Retinal pigment epithelial cell (primary cell): ENCODE results near the gene PTPRD.

Experiments used
- DNase-seq: peaks from one replicate; pipeline ENCODE4 v3.0.0-alpha.2; 2010; ENCODE audit warnings: low read depth
- H3K4me3 ChIP-seq: 2 replicates; pipeline ENCODE4 v1.5.1; 2011; ENCODE audit warnings: mild to moderate bottlenecking, low read length, control low read depth, moderate library complexity
- TF ChIP-seq, protein P1 (sequence below): conservative IDR thresholded peaks from 2 replicates; pipeline ENCODE4 v1.5.1; 2011; ENCODE audit warnings: low read depth, low read length, control low read depth, inconsistent platforms

Gene PTPRD

DNA sequence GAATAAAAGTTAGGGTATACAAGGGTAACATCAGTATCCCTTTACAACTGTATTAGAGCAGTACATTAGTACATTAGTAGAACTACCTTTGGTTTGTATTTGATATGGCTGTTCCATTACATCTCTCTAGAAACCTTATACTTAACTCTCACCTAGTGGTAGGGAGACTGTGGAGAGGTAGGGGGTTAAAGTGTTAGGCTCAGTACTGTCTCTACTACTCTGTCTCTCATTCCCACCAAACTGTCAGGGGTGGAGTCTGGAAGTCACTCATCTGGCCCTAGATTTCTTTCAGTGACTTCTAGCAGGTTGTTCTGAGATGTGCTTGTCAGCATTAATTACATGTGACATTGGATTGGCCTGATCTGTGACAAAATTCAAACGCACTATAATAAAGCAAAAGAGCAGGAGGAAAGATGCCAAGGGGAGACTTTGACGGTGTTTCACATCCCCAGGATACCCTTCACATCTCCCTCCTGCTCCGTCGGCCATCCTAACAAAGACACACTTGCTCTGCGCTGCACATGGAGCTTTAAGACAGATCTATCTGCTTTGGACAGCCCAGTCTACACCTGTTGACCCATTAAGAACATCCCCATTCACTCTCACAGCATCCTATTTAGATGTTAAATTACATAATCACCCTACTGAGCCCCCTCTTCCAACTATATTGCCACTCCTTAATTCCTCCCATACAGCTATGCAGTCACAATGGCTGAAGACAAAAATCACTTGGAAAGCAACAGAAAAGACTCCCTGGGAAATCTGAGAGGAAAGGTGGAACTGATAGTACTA lies 1770.2 kb downstream of the PTPRD start:
- TF ChIP-seq, protein P1, sequence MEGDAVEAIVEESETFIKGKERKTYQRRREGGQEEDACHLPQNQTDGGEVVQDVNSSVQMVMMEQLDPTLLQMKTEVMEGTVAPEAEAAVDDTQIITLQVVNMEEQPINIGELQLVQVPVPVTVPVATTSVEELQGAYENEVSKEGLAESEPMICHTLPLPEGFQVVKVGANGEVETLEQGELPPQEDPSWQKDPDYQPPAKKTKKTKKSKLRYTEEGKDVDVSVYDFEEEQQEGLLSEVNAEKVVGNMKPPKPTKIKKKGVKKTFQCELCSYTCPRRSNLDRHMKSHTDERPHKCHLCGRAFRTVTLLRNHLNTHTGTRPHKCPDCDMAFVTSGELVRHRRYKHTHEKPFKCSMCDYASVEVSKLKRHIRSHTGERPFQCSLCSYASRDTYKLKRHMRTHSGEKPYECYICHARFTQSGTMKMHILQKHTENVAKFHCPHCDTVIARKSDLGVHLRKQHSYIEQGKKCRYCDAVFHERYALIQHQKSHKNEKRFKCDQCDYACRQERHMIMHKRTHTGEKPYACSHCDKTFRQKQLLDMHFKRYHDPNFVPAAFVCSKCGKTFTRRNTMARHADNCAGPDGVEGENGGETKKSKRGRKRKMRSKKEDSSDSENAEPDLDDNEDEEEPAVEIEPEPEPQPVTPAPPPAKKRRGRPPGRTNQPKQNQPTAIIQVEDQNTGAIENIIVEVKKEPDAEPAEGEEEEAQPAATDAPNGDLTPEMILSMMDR: no peak
- no peak for DNase-seq
- no peak overlapping the region for H3K4me3 ChIP-seq

DNA sequence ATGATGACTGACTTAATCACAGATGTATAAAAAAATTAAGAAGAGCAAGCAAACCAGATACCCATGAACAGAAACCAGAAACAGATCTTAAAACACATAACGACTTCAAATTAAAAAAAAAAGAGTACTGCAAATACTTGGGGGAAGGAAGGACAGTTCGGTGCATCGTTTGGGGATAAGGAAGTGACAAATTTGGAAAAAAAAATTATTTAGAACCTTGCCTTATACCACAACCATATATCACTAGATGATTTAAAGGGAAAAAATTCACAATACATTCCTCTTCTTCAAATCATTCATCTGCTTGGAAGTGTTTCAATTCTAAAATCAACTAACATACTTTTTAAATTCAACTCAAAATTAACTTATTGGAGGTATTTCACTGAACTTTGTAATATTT lies 1774.7 kb downstream of the PTPRD start:
- TF ChIP-seq, protein P1: no peak
- DNase-seq: no peak
- no peak overlapping the region for H3K4me3 ChIP-seq

DNA sequence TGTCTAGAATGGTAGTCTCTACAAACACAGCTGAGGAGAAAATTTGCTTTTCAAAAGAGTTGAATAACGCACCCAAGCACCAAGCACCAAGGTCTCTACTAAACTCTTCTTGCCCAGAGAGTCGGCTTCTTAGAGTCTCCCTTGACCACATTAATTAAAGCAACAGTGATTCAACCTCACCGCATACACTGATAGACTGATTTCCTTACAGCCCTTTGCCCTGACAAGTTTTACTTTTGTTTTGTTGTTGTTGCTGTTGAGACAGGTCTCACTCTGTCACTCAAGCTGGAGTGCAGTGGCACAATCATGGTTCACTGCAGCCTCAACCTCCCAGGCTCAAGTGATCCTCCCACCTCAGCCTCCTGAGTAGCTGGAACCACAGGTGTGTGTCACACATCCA lies 1777.5 kb downstream of the PTPRD start:
- H3K4me3 ChIP-seq: no peak overlapping the region
- DNase-seq: no peak
- TF ChIP-seq, protein P1: no peak

DNA sequence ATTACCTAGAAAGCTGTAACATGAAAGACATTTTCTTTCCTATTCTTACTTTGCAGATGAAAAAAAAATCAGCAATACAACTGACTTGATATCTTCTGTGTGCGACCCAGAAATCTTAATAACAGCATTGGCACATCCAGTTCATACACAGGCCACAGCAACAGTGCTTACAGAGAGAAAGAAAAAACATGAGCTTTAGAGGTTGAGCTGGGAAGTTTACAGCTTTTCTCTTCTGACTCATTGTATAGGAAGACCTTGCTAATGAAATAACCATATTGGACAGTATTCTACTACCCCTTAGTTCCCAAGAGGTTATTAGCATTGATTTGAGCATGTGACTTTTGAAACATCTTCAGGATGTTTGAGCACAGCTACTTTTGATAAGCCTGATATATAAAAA lies 1779.8 kb downstream of the PTPRD start:
- no peak overlapping the region for H3K4me3 ChIP-seq
- TF ChIP-seq, protein P1: no peak
- peak; percentile 75 for DNase-seq

DNA sequence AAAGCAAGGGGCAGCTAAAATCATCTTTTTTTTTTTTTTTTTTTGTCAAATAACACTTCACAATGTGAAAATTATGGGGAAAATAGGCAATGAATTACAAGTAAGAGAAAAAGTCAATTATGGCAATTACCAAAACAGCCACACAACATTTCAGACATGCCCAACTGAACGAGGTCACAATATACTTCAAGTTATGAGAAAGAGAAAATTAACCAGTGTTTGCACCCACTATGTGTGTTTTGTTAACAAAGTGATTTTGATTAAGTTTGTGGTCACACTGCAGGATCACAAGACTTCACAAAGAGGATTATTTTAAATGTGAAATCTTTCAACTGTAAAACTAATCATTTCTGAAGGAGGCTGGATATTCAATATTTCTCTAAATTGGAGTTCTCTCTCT lies 1780.4 kb downstream of the PTPRD start:
- TF ChIP-seq, protein P1: no peak
- H3K4me3 ChIP-seq: no peak overlapping the region
- peak; percentile 78 for DNase-seq

DNA sequence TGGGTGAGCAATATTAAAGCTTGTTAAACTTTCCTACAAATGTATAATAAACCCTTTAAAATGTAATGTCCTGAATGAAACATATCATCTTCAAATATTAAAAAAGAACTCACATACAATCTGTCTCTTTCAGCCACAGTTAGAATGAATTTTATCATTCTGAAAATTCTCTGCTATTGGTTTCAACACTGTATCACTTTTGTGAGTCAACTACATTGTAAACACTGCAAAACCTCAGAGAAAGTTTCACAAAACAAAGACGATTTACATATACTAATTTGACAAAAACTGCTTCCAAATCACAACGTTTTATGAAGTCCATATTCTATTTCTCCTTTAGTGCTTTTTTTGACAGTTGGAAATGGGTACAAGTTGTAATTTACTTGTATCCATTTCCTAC lies 1781.2 kb downstream of the PTPRD start:
- TF ChIP-seq, protein P1: no peak
- H3K4me3 ChIP-seq: no peak overlapping the region
- no peak for DNase-seq

DNA sequence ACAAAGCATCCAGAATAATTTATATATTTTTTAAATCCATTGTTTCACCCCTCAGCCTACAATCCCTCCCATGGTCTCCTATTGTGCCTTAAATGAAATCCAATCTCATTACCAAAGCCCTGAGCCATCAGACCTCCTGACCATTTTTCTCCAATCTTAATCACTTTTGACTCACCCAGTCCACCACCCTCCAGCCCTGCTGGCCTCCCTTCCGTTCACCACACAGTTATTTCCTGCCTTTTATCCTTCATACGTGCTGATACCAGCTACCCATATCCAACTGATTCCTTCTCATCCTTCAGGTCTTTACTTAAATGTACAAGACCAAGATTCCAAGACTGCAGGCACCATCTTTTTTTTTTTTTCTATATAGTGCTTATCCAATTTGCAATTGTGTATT lies 1786.5 kb downstream of the PTPRD start:
- H3K4me3 ChIP-seq: no peak overlapping the region
- TF ChIP-seq, protein P1: no peak
- no peak for DNase-seq
